AG08395 (cell line): ENCODE data around the gene RIMBP3B.
"Not testable (repeated sequence)": the region's sequence is repeated elsewhere in the genome, so short reads cannot be mapped to it uniquely, and the experiment has no call there.

Source experiments
- DNase-seq: peaks from one replicate; pipeline ENCODE4 v3.0.0; 2012; ENCODE audit warnings: mixed read lengths, low spot score

The RIMBP3B gene, protein sequence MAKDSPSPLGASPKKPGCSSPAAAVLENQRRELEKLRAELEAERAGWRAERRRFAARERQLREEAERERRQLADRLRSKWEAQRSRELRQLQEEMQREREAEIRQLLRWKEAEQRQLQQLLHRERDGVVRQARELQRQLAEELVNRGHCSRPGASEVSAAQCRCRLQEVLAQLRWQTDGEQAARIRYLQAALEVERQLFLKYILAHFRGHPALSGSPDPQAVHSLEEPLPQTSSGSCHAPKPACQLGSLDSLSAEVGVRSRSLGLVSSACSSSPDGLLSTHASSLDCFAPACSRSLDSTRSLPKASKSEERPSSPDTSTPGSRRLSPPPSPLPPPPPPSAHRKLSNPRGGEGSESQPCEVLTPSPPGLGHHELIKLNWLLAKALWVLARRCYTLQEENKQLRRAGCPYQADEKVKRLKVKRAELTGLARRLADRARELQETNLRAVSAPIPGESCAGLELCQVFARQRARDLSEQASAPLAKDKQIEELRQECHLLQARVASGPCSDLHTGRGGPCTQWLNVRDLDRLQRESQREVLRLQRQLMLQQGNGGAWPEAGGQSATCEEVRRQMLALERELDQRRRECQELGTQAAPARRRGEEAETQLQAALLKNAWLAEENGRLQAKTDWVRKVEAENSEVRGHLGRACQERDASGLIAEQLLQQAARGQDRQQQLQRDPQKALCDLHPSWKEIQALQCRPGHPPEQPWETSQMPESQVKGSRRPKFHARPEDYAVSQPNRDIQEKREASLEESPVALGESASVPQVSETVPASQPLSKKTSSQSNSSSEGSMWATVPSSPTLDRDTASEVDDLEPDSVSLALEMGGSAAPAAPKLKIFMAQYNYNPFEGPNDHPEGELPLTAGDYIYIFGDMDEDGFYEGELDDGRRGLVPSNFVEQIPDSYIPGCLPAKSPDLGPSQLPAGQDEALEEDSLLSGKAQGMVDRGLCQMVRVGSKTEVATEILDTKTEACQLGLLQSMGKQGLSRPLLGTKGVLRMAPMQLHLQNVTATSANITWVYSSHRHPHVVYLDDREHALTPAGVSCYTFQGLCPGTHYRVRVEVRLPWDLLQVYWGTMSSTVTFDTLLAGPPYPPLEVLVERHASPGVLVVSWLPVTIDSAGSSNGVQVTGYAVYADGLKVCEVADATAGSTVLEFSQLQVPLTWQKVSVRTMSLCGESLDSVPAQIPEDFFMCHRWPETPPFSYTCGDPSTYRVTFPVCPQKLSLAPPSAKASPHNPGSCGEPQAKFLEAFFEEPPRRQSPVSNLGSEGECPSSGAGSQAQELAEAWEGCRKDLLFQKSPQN (N-terminal part only)

DNA sequence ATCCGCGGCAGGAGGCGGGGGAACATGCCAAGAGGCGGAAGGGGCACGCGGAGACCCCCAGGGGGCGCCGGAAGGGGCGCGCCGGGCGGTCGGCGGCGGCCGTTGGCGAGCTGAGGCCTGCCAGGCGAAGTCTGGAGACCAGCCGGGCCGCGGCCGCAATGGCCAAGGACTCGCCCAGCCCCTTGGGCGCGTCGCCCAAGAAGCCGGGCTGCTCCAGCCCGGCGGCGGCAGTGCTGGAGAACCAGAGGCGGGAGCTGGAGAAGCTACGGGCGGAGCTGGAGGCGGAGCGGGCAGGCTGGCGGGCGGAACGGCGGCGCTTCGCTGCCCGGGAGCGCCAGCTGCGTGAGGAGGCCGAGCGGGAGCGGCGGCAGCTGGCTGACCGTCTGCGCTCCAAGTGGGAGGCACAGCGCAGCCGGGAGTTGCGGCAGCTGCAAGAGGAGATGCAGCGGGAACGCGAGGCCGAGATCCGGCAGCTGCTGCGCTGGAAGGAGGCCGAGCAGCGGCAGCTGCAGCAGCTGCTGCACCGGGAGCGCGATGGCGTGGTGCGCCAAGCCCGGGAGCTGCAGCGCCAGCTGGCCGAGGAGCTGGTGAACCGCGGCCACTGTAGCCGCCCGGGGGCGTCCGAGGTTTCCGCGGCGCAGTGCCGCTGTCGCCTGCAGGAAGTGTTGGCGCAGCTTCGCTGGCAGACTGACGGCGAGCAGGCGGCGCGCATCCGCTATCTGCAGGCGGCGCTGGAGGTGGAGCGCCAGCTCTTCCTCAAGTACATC is at the start of gene RIMBP3B:
Gene RIMBP3B, plus strand, starts transcription at position 51 of the 767 bp plus-strand sequence. Its CDS starts 108 bp downstream, at position 159.
- not testable (repeated sequence) for DNase-seq

DNA sequence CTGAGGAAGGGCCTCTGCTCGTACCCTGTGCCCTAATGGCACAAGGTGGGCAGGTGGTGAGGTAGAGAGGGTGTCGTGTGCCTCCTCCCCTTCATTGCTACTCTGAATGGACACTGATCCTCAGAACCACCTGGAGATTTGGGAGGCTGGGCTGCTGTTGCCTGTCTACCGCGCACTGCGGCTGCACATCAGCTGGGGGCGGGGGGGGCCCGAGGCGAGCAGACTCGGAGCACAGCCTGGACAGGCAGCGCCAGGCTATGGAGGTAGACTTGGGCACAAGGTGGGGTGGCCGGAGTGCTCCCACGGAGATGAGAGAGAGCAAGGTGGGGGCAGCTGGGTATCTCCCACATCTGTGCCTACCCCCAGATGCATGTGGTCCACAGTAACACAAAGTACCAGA is 26.0 kb upstream of the RIMBP3B start:
- not testable (repeated sequence) for DNase-seq

DNA sequence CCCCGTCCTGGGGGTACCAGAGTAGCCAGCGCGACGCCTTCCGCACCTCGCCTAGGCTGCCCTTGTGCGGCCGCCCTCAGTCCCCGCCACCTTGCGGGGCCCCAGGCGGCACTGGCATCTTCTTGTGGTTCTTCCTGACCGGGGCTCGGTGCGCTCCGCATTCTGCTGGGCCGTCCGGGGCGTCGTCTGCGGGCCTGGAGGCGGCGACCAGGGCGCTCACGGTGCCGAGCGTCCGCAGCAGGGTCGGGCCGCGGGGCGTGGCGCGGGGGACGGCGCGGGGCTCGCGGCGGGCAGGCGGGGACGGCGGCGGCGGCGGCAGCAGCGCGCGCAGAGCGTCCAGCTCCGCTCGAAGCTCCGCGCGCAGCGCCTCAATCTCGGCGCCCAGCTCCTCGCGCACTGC is 23.0 kb upstream of the RIMBP3B start:
- DNase-seq, result not testable (repeated sequence)

DNA sequence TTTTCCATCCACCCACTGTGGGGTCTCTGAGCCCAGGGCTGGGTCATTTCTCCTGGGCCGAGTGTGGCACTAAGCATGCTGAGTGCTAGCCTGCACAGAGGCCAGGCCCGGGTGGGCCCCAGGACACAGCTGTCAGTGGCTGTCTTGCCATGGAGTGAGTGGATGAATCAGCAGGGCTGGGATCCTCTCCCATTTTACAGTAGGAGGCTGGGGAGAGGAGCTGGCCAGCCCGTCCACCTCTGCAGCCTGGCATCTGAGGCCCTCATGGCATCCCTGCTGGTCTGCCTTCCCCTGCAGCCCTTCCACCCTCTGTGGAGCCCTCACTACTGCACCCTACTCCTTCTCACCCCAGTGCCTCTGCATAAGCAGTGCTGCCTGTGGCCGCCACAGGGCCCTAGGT is 21.1 kb upstream of the RIMBP3B start:
- DNase-seq, result not testable (repeated sequence)

DNA sequence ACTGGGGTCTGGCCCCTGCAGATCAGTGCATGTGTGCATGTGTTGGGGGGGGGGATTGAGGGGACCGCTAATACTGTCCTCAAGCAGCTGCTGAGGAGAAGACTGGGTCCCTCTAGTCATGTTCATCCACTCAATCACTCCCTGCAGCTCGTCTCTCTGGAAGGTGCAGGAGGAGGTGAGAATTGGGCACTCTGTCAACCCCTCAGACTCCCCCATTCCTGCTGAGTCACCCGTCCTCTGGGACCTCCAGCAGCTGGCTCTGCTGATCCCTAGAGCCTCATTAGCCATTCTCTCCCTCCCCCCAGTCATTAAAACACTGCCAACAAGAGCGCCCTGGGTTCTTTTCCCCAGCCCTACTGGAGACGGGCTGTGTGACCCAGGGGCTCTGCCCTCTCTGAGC is 20.5 kb upstream of the RIMBP3B start:
- DNase-seq, result not testable (repeated sequence)

DNA sequence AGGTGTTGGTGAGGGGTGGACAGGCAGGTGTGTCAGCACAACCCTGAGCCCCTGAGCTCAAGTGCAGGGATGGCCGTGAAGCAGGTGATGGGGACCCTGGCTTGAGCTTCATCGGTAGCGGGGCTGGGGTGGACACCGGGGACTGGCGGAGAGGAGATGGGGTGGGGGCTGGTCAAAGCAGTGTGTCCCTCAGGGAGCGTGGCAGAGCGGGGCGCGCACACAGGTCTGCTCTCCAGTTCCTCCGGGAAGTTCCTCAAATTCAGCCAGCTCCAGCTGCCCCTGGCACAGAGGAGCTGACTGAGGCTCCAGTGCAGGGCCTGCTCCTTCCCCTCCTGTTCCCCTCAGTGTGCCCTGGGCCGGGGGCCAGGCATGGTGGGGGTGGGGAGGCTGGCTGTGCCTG is 19.7 kb upstream of the RIMBP3B start:
- not testable (repeated sequence) for DNase-seq

DNA sequence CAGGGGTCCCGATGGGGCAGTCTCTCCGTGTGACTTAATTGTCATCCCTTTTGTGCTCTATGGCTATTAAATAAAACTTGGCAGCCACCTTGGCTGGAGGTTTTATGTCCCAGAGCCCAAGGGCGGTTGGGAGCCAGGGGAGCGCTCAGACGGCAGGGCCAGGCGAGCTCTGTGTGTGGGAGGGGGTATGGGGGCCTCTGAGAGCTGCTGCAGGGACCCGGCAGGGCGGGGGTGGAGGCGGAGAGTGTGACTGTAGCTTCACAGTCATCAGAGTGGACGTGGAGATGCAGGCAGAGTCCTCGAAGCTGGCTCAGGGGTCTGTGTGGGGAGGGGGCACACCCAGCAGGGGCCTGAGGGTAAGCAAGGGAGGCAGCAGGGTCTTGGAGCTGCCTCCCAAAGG is 19.2 kb upstream of the RIMBP3B start:
- not testable (repeated sequence) for DNase-seq

DNA sequence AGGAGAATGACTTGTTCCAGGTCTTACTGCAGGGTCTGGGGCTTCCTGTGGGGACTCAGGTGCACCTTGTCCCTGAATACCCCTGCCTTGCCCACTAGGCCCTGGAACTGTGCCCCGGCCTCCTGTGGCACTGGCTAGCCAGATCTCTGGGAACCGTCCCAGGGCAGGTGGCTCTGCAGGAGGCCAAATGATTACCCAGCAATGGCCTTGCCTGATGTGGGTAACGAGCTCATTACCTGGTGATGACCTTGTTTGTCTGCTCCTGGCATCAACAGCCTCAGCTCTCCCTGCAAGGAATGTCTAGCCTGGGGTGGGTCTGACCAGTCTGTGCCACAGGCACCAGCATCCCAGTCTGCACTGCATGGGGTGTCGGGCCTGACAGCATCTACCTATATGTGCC is 18.2 kb upstream of the RIMBP3B start:
- not testable (repeated sequence) for DNase-seq

DNA sequence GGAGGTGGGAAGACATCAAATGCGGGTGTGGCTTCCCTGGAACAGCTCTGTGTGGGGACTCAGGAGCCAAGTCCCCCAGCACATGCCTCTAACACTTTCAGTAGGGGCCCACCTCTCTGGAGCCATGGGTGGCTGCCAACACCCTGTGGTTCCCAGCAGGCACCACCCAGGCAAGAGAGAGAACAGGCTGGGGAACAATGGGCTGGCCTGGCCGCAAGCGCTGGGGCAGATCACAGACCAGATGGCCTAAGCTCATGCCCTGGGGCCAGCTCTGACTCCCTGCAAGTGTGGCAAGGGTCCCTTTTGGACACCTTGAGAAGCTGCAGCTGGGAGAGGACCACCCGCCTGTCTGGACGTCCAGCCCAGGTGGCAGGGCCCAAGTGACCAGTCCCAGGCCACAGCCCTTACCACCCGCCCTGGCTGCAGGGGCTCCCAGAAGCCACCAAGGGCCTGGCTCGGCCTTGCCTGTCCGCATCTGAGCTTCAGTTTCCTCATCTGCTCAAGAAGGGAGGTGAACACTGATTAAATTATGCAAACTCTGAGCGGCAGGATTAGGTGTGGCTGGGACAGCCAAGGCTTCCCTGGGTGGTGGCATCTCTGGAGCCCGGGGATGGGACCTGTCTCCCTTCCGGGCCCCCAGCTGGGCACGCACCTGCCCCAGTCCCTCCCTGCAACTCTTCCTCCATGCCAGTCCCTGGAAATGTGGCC is 14.8 kb upstream of the RIMBP3B start:
- not testable (repeated sequence) for DNase-seq

DNA sequence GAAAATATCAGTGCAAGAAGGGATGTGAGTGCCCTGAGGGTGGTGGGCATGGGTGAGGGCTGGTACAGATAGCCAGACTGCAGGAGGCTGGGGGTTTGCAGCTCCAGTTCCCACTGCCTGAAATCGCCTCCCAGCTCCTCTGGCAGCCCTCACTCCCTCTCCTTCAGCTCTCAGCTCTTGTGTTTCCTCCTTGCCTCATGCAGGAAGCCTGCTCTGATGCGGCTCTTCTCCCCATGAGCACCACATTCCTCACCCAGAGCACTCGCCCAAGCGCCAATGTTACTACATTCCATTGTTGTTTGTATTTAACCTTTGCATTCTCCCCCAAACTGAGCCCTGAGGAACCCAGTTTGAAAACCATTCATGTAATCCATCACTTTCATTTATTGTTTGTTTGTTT is 7.7 kb upstream of the RIMBP3B start:
- not testable (repeated sequence) for DNase-seq

DNA sequence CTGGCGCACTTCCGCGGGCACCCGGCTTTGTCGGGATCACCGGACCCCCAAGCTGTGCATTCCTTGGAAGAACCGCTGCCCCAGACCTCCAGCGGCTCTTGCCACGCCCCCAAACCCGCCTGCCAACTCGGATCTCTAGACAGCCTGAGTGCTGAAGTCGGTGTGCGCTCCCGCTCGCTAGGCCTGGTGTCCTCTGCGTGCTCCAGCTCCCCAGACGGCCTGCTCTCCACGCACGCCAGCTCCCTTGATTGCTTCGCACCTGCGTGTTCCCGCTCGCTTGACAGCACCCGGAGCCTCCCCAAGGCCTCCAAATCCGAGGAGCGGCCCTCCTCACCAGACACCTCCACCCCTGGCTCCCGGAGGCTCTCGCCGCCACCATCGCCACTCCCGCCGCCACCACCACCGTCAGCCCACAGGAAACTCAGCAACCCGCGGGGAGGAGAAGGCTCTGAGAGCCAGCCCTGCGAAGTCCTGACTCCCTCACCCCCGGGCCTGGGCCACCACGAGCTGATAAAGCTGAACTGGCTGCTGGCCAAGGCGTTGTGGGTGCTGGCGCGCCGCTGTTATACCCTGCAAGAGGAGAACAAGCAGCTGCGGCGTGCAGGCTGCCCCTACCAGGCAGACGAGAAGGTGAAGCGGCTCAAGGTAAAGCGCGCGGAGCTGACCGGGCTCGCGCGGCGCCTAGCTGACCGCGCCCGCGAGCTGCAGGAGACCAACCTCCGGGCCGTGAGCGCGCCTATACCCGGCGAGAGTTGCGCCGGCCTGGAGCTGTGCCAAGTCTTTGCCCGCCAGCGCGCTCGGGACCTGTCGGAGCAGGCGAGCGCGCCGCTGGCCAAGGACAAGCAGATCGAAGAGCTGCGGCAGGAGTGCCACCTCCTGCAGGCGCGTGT is 1.2 kb downstream of the RIMBP3B start:
- DNase-seq, result not testable (repeated sequence)

DNA sequence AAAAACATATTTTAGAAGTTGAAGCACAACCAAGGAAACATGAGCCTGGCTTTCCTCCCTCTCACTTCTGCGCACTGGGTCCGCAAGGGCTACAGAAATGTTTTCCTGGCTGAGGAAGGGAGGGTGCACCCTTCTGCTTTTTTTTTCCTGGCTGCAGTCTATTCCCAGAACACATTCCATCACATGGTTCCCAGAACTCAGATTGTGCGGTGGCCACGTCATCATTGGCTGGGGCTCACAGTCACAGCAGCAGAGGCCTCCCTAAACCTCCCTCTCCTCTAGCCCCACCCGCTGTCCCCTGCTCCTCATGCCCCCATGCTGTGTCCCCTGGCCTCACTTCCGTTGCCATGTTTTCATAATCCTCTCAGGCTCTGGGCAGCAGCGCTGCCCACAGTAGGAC is 5.9 kb downstream of the RIMBP3B start:
- not testable (repeated sequence) for DNase-seq

DNA sequence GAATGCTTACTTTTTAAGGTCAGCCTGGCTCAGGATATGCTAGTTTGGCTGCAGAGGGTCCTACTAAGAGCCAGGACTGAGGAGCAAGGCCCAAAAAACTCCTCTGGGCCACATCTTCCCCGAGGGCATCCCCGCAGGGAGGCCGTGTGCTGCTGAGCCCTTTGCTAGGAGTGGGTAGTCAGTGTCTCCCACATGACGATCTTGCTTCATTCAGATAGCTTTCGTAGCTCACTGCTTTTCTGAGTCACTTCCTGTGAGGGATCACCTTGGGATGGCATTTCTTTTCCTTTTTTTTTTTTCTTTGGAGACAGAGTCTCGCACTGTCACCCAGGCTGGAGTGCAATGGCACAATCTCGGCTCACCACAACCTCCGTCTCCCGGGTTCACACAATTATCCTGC is 6.5 kb downstream of the RIMBP3B start:
- not testable (repeated sequence) for DNase-seq

DNA sequence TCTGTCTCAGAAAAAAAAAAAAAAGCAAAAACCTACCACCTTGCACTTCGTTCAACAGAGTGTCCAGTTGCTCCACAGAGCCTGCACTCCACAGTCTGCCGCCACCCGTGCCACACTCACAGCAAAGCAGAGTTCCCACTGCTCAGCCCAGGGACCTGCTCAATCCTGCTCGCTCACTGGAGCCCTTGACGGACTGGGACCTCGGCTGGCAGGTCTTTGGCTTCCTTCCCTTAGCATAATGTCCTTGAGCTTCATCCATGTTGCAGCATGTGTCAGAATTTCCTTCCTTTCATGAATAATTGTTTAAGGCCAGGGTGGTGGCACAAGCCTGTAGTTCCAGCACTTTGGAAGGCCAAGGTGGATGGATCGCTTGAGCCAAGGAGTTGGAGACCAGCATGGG is 11.1 kb downstream of the RIMBP3B start:
- not testable (repeated sequence) for DNase-seq

DNA sequence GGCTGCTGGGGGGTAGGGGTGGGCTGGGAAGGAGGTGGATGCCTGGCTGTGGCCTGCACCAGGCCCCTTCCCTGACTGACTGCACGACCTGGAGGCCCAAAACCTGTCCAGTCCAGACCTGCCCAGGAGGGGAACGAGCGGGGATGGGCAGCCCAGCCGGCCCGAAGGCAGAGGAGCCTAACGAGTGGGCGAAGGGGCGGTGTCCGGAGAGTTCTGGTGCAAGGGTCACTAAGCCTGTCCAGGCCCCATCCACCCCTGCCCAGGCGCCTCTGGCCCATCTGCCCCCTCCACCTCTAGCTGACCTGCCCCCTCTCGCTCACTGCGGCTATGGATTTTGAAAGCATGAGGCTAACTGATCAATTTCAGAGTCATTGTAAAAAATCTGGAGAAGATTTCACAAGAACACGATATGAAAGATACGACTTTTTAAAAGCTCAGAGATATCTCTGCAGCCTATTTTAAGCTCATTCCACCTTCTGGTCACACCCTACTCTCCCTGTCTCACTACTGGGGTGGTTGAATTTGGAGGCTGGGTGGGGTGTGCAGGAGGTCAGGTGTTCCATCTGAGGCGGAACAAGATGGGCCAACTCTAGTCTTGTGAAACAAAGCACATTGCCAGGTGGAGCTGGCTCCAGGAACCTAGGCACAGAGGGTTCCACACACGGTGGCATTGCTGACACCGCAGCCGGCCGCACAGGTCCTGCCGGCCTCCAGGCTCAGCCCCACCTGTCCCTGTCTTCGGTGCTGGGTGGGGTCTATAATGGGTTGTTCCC is 17.8 kb downstream of the RIMBP3B start:
- not testable (repeated sequence) for DNase-seq

DNA sequence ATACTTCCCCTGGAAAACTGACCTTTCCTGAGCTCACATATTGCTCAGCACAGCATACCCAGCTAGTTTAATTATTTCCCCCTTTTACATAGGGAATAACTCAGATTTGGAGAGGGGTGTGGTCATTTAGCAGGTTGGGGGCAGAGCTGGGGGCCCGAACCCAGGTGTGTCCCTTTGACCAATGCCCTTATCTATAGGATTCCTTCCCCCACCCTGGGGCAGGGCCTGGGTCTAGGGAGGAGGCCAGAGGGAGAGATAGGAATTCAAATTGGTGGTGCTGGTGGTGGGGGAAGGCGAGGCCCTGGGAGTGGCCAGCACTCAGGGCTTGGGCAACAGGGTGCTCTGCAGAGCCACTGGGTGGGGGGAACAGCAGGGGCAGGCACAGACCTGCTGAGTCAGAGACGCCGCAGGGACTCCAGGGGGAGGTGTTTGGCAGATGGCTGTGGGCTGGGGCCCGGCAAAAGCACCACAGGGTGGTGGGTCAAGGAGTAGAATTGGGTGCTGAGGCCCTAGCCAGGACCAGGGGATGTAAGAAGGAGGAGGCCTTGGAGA is 19.3 kb downstream of the RIMBP3B start:
- not testable (repeated sequence) for DNase-seq

DNA sequence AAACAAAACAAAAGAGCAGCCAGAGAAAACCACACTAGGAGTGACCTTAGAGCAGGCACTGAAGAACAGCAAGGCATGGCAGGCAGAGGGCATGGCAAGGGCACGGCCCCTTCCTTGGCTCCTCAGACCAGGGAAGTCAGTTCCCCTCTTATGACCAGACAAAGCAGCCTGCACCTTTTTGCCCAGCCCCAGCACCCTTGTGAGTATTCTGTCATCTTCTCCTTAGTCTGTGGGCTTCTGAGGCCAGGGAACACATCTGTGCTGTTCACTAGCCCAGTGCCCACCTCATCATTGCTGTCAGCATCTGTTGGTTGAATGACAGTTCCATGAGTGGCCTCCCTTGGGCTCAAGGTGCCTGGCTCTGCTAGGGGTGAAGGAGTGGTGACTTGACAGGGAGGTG is 23.6 kb downstream of the RIMBP3B start:
- DNase-seq, result not testable (repeated sequence)

DNA sequence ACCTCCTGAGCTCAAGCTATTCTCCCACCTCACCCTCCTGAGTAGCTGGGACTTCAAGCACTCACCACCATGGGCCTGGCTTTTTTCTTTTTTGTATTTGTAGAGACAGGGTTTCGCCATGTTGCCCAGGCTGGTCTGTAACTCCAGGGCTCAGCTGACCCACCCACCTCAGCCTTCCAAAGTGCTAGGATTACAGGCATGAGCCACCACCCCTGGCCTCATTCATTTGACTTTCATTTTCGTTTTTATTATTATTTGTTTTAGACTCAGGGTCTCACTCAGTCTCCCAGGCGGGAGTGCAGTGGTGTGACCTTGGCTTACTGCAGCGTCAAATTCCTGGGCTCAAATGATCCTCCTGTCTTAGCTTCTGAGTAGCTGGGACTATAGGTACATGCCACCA is 24.2 kb downstream of the RIMBP3B start:
- not testable (repeated sequence) for DNase-seq
